ENCODE results near the gene SLC35G6.
A peak's percentile ranks its signal among the peaks of the same experiment; 100 is the strongest.

The SLC35G6 gene

GRCh38 chr17:7475764-7476422 lies 5.4 kb upstream of the SLC35G6 start:
- H3K4me3 ChIP-seq (ENCODE audit: control insufficient read depth, low read depth, low read length) = no peak overlapping the region
- no peak for TF ChIP-seq CTCF (IDR thresholded peaks at IDR 0.05; ENCODE audit: control insufficient read depth, insufficient read depth, low read depth, low read length, missing control alignments)
- DNase-seq (ENCODE audit: low read depth) = no peak

- no peak for TF ChIP-seq CTCF (IDR thresholded peaks at IDR 0.05; ENCODE audit: control insufficient read depth, insufficient read depth, low read depth, low read length, missing control alignments)
- no peak for DNase-seq (ENCODE audit: low read depth)
- no peak overlapping the region for H3K4me3 ChIP-seq (ENCODE audit: control insufficient read depth, low read depth, low read length)
These were observed 4.8 kb upstream of the SLC35G6 start for GRCh38 chr17:7476494-7476893.

- no peak for DNase-seq (ENCODE audit: low read depth)
- TF ChIP-seq CTCF (IDR thresholded peaks at IDR 0.05; ENCODE audit: control insufficient read depth, insufficient read depth, low read depth, low read length, missing control alignments) = no peak
- H3K4me3 ChIP-seq (ENCODE audit: control insufficient read depth, low read depth, low read length) = peak overlapping the region; percentile 52
These were observed 4.3 kb upstream of the SLC35G6 start for GRCh38 chr17:7476951-7477350.

GRCh38 chr17:7477392-7478275 lies 3.6 kb upstream of the SLC35G6 start:
- peak; percentile 86 for DNase-seq (ENCODE audit: low read depth)
- TF ChIP-seq CTCF (IDR thresholded peaks at IDR 0.05; ENCODE audit: control insufficient read depth, insufficient read depth, low read depth, low read length, missing control alignments) = no peak
- peak overlapping the region; percentile 52 for H3K4me3 ChIP-seq (ENCODE audit: control insufficient read depth, low read depth, low read length)

- no peak for DNase-seq (ENCODE audit: low read depth)
- peak overlapping the region; percentile 52 for H3K4me3 ChIP-seq (ENCODE audit: control insufficient read depth, low read depth, low read length)
- no peak for TF ChIP-seq CTCF (IDR thresholded peaks at IDR 0.05; ENCODE audit: control insufficient read depth, insufficient read depth, low read depth, low read length, missing control alignments)
These were observed 2.7 kb upstream of the SLC35G6 start for GRCh38 chr17:7478276-7479212.
